MM.1S (cell line): ENCODE data around the gene EFEMP2.

ENCODE experiments used
- DNase-seq: peaks from one replicate; pipeline ENCODE4 v3.0.0-alpha.2; 2015
- H2AFZ ChIP-seq: fragments of 300-600 bp; sonication (generic); 2 replicates; pipeline ENCODE4 v1.6.0; 2016; ENCODE audit warnings: antibody characterized with exemption, low read length
- H3F3A ChIP-seq: fragments of 300-600 bp; sonication (generic); 2 replicates; pipeline ENCODE4 v1.6.1; 2016; ENCODE audit warnings: mild to moderate bottlenecking, antibody characterized with exemption, low read length, moderate library complexity, mixed read lengths; ENCODE audit not compliant: insufficient read depth
- H3K27ac ChIP-seq: fragments of 300-600 bp; sonication (generic); 2 replicates; pipeline ENCODE4 v1.5.1; 2016; ENCODE audit warnings: mild to moderate bottlenecking, low read length
- H3K27me3 ChIP-seq: fragments of 300-600 bp; sonication (generic); replicated peaks from 2 replicates; pipeline ENCODE4 v1.6.0; 2016; ENCODE audit warnings: low read length; ENCODE audit not compliant: insufficient read depth
- H3K36me3 ChIP-seq: fragments of 300-600 bp; sonication (generic); replicated peaks from 2 replicates; pipeline ENCODE4 v1.6.1; 2016; ENCODE audit warnings: mild to moderate bottlenecking, low read length, mixed read lengths; ENCODE audit not compliant: insufficient read depth
- H3K4me1 ChIP-seq: fragments of 300-600 bp; sonication (generic); 2 replicates; pipeline ENCODE4 v1.6.1; 2016; ENCODE audit warnings: low read length, mixed read lengths
- H3K4me2 ChIP-seq: fragments of 300-600 bp; sonication (generic); 2 replicates; pipeline ENCODE4 v1.6.0; 2016; ENCODE audit warnings: low read depth, low read length
- H3K4me3 ChIP-seq: fragments of 300-600 bp; sonication (generic); 2 replicates; pipeline ENCODE4 v1.5.1; 2016; ENCODE audit warnings: low read length, mixed read lengths
- H3K79me2 ChIP-seq: fragments of 300-600 bp; sonication (generic); 2 replicates; pipeline ENCODE4 v1.6.1; 2016; ENCODE audit warnings: mixed run types, low read length, mixed read lengths
- H3K9ac ChIP-seq: fragments of 300-600 bp; sonication (generic); 2 replicates; pipeline ENCODE4 v1.6.1; 2016; ENCODE audit warnings: low read length, mixed read lengths
- H3K9me2 ChIP-seq: fragments of 300-600 bp; sonication (generic); replicated peaks from 2 replicates; pipeline ENCODE4 v1.6.1; 2016; ENCODE audit warnings: mild to moderate bottlenecking, low read length, mixed read lengths; ENCODE audit not compliant: insufficient read depth
- H3K9me3 ChIP-seq: fragments of 300-600 bp; sonication (generic); replicated peaks from 2 replicates; pipeline ENCODE4 v1.6.1; 2016; ENCODE audit warnings: mild to moderate bottlenecking, low read length, mixed read lengths; ENCODE audit not compliant: insufficient read depth
- H4K20me1 ChIP-seq: fragments of 300-600 bp; sonication (generic); 2 replicates; pipeline ENCODE4 v1.6.1; 2016; ENCODE audit warnings: mild to moderate bottlenecking, low read length, moderate library complexity, mixed read lengths; ENCODE audit not compliant: insufficient read depth
- CTCF ChIP-seq: fragments of 300-600 bp; sonication (generic); IDR thresholded peaks from 2 replicates; pipeline ENCODE4 v1.5.1; 2016; ENCODE audit warnings: antibody characterized with exemption, low read length, mixed read lengths
- EZH2 ChIP-seq: fragments of 300-600 bp; sonication (generic); optimal IDR thresholded peaks from 2 replicates; pipeline ENCODE3; 2017; ENCODE audit warnings: low read depth, mild to moderate bottlenecking, antibody characterized with exemption, low read length, mixed read lengths
- EZH2phosphoT487 ChIP-seq: fragments of 300-600 bp; sonication (generic); IDR thresholded peaks from 2 replicates; pipeline ENCODE4 v1.6.1; 2018; ENCODE audit warnings: antibody characterized with exemption, low read length

EFEMP2 gene

GRCh38 chr11:65880027-65880426, 7.4 kb upstream of the EFEMP2 start:
- Histone ChIP-seq H3K4me1 (peaks cover 12% of the 10 kb centered on the region; the same call in 1 of the 2 replicates), H3F3A (no peaks in the 10 kb centered on the region), H3K4me2 (no peak overlapping the region), H4K20me1 (no peaks in the 10 kb centered on the region), H3K9me2 (no peaks in the 10 kb centered on the region), H3K4me3 (no peak overlapping the region), H3K9ac (no peak overlapping the region), H3K27ac (no peak overlapping the region), H3K9me3 (no peaks in the 10 kb centered on the region), H3K79me2 (peaks cover 8% of the 10 kb centered on the region), H3K27me3 (no peaks in the 10 kb centered on the region), H3K36me3 (peaks cover 8% of the 10 kb centered on the region), H2AFZ (no peak overlapping the region)
- TF ChIP-seq CTCF (no peak), EZH2 (no peak), EZH2phosphoT487 (no peak)
- no peak for DNase-seq

- no peak within 1 kb of the TSS for H2AFZ ChIP-seq
- no peaks in the 10 kb centered on the region for H3K9me2 ChIP-seq
- H3K4me3 ChIP-seq = no peak within 1 kb of the TSS
- H4K20me1 ChIP-seq = no peaks in the 10 kb centered on the region
- H3K9me3 ChIP-seq = no peaks in the 10 kb centered on the region
- H3K9ac ChIP-seq = no peak within 1 kb of the TSS
- H3F3A ChIP-seq = no peaks in the 10 kb centered on the region
- peaks cover 8% of the 10 kb centered on the region for H3K79me2 ChIP-seq
- H3K27ac ChIP-seq = no peak within 1 kb of the TSS
- DNase-seq = no peak
- H3K36me3 ChIP-seq = peaks cover 8% of the 10 kb centered on the region
- H3K4me2 ChIP-seq = peak within 1 kb of the TSS; percentile 91; the same call in 1 of the 2 replicates
- peaks cover 12% of the 10 kb centered on the region; the same call in 1 of the 2 replicates for H3K4me1 ChIP-seq
- no peak for TF ChIP-seq CTCF
- no peak for TF ChIP-seq EZH2phosphoT487
- TF ChIP-seq EZH2 = no peak
- no peaks in the 10 kb centered on the region for H3K27me3 ChIP-seq
Measured at GRCh38 chr11:65879617-65880016, 7.0 kb upstream of the EFEMP2 start, which contains the start of gene CTSW. Gene CTSW, plus strand, starts transcription at chr11:65879837. Its CDS starts 18 bp downstream, at chr11:65879855.

- Histone ChIP-seq H3K9me2 (no peaks in the 10 kb centered on the region), H3K79me2 (no peaks in the 10 kb centered on the region), H3K4me3 (peak overlapping the region; percentile 73), H3K4me1 (0 out of 2 replicates have a peak, but pooled peaks cover 5% of the 10 kb centered on the region), H4K20me1 (no peaks in the 10 kb centered on the region), H2AFZ (peak overlapping the region; percentile 90), H3F3A (no peaks in the 10 kb centered on the region), H3K36me3 (no peaks in the 10 kb centered on the region), H3K9me3 (no peaks in the 10 kb centered on the region), H3K4me2 (peak overlapping the region; percentile 97), H3K27ac (peak overlapping the region; percentile 40; the same call in 1 of the 2 replicates), H3K9ac (peak overlapping the region; percentile 50; the same call in 1 of the 2 replicates), H3K27me3 (no peaks in the 10 kb centered on the region)
- DNase-seq = peak; percentile 91
- TF ChIP-seq CTCF (no peak), EZH2phosphoT487 (no peak), EZH2 (no peak)
Measured at GRCh38 chr11:65873318-65874156, 937 bp upstream of the EFEMP2 start.
